GM08714 (cell line): Measurements from ENCODE around the gene GARRE1.
"Not testable (repeated sequence)": the region's sequence is repeated elsewhere in the genome, so short reads cannot be mapped to it uniquely, and the experiment has no call there.

Experiments used
- H3K4me3 ChIP-seq: fragments of 200-500 bp; sonication (Bioruptor generic); 2 replicates; pipeline ENCODE4 v1.5.1; 2014; ENCODE audit warnings: mild to moderate bottlenecking, low read length, inconsistent platforms
- ZNF274 ChIP-seq: IDR thresholded peaks from 2 replicates; pipeline ENCODE4 v1.6.1; 2012; ENCODE audit warnings: mild to moderate bottlenecking, low read depth, low read length

The GARRE1 gene

DNA sequence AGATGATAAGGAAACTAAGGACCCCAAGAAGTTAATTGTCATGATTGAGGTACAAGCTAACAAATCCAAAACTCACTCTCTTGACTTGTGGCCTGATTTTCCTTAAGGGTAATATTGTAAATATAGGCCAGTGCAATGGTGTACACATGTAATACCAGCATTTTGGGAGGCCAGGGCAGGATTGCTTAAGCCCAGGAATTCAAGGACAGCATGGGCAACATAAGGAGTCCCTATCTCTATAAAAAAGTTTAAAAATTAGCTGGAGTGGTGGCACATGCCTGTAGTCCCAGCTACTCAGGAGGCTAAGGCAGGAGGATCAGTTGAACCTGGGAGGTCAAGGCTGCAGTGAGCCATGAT lies 28.7 kb upstream of the GARRE1 start:
- H3K4me3 ChIP-seq, result no peak overlapping the region
- TF ChIP-seq ZNF274, result no peak

DNA sequence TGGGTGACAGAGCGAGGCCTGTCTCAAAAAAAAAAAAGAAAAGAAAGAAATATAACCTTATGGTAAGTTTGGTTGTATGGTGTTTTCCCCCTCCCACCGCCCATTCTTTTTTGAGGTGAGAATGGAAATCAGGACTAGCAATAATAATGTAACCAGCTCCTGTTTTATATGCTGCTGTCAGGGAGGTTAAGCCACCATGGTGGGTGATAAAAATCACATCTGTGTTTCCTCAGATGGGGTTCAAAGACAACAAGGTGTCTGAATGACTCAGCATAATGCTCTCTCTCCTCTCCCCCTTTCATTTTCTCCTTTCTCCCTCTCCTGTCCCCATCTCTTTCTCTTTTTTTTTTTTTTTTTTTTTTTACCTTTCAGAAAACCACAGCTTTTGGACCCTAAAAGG lies 28.3 kb upstream of the GARRE1 start:
- TF ChIP-seq ZNF274, result no peak
- H3K4me3 ChIP-seq, result no peak overlapping the region

DNA sequence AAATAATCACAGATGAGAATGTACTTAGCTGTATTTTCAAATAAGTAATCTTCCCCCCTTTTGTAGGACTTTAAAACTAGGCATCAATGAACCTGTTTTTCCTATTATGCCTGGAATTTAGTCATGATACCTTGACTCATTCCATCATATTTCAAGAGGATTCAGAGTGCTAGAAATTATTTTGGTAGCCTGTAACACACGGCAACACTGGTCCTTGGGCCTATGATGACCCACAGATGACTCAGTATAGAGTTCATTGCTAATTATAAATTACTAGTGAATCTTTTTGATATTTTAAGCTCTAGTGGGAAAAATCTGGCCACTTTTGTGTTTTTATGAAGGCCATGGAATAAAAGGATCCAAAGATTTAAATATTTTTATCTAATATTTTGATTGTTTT lies 26.0 kb upstream of the GARRE1 start:
- TF ChIP-seq ZNF274, result no peak
- H3K4me3 ChIP-seq, result no peak overlapping the region

DNA sequence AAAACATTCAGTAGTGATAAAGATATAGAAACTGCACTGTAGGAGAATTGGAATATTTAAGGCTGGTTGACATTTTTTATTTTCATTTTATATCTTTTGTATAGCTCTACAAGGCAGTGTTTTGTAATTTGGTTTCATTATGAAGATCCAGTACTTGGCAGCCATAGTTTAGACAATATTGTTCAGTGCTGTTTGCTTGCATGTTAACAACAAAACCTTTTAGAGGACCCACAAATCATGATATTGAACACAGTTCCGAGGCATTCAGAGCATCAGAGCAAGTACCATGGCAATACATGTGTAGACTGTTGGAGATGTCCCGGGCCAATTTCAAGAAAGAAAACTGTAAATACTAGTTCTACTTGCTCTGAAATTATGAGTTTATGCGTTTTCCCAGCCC lies 25.6 kb upstream of the GARRE1 start:
- no peak for TF ChIP-seq ZNF274
- H3K4me3 ChIP-seq, result no peak overlapping the region

DNA sequence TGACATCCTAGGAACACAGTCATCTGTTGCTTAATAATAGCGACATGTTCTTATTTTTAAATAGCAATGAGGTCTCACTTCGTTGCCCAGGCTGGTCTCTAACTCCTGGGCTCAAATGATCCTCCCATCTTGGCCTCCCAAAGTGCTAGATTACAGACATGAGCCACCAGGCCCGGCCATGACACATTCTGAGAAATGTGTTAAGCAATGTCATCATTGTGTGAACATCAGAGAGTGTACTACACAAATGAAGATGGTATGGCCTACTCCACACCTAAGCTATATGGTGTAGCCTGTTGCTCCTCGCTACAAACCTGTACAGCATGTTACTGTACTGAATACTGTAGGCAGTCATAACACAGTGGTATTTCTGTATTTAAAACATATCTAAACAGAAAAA lies 24.6 kb upstream of the GARRE1 start:
- TF ChIP-seq ZNF274, result no peak
- no peak overlapping the region for H3K4me3 ChIP-seq

DNA sequence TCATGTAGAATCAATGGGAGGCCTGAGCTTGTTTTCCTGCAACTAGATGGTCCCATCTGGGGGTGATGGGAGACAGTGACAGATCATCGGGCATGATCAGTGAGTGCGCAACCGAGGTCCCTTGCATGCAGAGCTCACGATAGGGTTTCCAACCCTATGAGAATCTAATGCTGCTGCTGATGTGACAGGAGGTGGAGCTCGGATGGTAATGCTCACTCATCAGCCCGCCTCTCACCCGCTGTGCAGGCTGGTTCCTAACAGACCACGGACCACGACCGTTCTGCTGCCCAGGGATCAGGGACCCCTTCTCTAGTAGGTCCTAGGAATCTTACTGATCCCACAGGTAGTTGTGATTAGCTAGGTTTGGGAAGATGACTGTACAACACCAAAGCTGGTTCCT lies 23.5 kb upstream of the GARRE1 start:
- TF ChIP-seq ZNF274, result no peak

DNA sequence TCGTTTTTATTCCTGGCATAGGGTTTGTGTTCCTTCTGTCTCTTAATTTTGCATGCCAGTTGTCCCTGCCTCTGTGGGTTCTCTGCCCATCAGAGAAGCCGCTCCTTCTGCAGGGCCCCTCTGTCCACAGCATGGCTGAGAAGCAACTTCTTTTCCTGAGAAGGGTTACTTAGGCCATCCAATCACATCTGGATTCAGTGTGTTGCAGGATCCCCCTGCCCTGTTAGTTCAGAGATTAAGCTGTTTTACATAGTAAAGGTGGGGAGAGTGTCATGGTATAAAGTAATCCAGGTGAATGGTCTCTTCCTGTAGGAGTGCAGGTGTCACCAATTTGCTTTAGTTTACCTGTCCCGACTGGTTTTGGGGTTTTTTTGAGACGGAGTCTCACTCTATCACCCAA lies 22.9 kb upstream of the GARRE1 start:
- no peak for TF ChIP-seq ZNF274
- no peak overlapping the region for H3K4me3 ChIP-seq

More for the DNA sequence above, 23.5 kb upstream of the GARRE1 start:
- H3K4me3 ChIP-seq, result no peak overlapping the region

DNA sequence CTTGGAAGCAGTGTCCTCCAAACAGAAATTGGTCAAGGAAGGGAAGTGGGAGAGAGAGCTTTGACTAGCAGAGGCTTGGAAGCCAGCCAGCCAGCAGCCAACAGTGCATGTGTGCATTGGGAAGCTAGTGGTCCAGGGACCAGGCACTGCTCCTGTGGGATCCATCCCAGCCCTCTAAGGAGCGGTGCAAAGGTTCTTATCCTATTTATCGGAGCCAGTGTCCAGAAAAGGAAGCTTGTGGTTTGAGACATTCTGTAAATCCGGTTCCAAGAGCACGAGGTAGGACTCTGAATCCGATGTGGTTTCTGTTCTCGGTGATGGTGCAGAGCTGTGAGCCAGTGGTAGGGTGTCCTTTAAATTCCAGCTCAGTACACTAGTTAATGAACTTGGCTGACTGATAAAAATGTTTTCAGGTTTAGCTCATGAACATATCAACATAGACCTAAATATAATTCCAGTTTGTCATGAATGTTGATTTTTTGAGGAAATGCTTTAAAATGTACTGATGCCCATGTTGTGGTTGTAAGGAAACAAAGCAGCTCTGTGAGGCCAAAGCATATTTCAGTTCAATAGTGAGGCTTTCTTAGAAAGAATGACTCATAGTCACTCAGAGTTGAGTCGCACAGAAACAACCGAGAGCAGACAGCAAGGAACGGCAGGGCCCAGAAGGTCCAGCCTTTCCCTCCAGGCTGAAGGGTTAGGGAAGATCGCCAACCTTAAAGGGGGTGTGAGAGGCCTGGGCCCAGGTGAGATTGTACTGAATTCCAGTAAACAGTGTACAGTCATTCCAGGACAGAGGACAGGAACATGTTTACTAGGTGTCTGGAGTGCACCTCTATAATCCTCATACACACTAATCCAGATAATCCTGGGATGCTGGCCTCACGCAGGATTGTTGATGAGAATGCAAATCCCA lies 21.5 kb upstream of the GARRE1 start:
- TF ChIP-seq ZNF274, result no peak

DNA sequence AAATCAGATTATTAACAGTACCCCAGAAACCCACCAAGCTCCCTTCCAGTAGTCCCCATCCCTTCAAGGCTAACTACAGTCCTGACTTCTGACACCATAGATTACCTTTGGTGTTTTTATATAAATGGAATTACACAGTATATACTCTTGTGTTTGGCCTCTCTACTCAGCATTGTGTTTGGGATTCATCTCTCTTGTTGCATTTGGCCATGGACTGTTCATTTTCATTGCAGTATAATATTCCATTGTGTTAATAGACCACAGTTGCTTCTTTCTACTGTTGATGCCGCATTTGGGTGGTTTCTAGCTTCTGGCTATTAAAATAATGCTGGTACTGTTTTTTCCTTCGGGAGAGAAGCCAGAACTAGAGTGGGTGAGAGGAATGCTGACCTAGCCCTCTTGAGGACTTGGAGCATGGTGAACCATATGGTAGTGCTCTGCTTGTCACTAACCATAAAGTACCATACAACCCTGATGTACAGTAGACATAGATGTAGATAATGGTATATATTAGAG lies 18.9 kb upstream of the GARRE1 start:
- no peak overlapping the region for H3K4me3 ChIP-seq
- TF ChIP-seq ZNF274, result no peak

More for the DNA sequence above, 21.5 kb upstream of the GARRE1 start:
- H3K4me3 ChIP-seq, result no peak overlapping the region

DNA sequence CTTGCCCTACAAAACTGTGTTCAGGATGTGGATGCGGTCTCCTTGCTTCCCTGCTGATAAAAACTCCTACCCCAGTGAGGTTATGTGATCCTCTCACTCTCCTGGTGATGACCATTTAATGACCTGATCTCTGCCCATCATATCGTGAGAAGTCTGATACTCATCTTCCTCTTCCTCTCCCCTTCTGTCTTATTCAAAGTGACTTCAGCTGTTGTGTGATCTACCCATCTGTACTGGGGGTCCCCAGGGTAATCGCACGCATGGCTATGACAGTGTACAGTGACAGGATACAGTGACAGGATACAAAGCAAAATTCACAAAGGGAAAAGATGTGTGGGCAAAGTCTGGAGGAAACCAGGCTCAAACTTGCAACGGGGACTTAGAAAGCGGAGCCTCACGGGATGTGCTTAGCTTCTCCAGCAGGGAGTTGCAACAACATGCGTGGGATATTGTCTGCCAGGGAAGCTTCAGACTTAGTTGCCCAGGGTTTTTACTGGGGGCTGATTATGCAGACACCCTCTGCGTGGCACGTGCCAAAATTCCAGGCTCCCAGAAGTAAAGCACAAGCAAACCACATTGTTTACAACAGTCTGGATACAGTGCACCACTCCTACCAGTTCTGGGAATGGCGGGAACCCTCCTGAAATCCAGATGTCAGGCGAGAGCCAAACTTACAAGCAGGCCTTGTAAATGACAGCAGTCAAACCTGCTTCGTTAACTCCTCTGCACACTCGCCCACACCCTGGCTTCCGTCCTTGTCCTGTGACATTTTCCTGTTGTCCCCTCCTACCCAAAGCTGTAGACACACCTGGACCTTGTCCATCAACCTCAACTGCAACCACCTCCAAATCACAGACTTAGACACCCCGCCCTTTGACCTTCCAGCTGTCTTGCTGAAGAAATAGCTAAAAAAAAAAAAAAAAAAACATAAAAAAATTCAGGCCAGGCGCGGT lies 18.0 kb upstream of the GARRE1 start:
- TF ChIP-seq ZNF274, result no peak
- no peak overlapping the region for H3K4me3 ChIP-seq

DNA sequence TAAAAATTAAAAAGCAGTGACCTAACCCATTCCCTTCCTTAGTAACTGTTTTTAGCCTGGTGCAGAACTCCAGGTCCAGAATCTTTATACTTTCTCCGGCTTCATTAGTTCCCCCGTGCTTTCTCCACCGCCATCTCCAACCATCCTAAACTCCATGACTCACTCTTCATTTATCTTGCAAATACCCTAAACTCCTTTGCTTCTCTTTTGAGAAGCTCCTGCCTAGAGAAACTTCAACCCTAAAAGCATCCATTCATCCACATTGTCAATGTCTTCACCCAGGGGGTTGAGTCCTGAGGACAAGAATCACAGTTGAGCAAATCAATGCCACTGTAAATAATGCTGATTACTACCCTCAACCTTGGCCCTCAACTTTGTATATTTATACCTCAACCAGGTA lies 17.1 kb upstream of the GARRE1 start:
- TF ChIP-seq ZNF274, result no peak

DNA sequence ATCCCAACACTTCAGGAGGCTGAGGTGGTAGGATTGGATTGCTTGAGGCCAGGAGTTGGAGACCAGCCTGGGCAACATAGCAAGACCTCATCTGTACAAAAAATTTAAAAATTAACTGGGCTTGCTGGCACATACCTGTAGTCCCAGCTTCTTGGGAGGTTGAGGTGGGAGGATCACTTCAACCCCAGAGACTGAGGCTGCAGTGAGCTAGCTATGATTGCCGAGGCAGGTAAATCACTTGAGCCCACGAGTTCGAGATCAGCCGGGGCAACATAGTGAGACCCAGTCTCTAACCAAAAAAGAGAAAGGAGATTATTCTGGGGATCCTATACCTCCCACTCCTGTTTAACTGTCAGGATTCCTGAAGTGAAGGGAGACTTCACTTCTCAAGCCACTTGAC lies 16.4 kb upstream of the GARRE1 start:
- no peak overlapping the region for H3K4me3 ChIP-seq
- TF ChIP-seq ZNF274, result no peak

More for the DNA sequence above, 17.1 kb upstream of the GARRE1 start:
- no peak overlapping the region for H3K4me3 ChIP-seq

DNA sequence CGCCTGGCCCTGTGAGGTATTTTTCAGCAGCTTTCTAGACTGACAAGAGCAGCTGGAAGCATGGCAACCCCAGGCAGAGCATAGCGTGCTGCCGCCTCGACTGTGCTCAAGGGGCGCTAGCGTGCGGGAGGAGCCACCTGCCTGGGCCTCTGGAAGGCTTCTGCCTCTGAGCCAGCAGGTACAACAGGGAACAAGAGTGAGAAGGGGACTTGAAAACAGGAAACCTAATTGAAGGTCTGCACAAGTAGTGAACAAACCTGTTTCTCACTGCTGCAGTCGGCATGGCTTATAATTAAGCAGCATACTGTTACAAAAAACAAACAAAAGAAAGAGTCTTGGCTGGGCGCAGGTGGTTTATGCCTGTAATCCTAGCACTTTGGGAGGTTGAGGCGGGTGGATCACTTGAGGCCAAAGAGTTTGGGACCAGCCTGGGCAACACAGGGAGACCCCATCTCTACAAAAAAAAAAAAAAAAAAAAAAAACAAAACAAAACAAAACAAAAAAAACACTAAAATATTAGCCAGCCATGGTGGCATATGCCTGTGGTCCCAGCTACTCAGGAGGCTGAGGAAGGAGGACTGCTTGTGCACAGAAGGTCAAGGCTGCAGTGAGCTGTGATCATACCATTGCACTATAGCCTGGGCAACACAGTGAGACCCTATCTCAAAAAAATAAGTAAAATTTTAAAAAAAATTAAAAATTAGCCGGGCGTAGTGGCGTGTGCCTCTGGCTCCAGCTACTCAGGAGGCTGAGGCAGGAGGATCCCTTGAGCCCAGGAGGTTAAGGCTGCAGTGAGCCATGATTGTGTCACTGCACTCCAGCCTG lies 12.6 kb upstream of the GARRE1 start:
- H3K4me3 ChIP-seq, result no peak overlapping the region
- TF ChIP-seq ZNF274, result no peak

DNA sequence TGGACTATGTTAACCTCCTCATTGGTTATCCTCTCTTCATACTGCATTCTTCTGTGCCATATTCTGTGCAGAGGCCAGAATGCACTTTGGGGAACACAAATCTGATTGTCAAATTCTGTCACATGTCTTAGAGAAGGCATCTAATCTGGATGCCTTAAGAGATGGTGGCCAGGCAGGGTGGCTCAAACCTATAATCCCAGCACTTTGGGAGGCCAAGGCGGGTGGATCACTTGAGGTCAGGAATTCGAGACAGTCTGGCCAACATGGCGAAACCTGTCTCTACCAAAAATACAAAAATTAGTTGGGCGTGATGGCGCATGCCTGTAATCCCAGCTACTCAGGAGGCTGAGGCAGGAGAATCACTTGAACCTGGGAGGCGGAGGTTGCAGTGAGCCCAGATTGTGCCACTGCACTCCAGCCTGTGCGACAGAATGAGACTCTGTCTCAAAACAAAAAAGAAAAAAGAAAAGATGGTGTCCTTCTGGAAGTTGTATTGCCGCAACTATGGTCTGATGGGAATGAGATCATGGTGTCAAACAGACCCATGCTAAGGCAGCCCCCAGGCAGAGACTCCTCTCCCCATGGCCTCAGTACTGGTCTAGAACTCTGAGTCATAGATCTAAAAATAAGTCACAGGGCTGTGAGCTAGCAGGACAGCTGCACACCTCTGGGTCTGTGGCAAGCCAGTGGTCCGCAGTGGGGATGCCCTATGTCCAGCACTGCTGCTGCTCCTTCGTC lies 11.0 kb upstream of the GARRE1 start:
- H3K4me3 ChIP-seq, result not testable (repeated sequence)
